HK-2 (cell line): ENCODE measurements around the gene ENOSF1.
"Not testable (repeated sequence)": the region's sequence is repeated elsewhere in the genome, so short reads cannot be mapped to it uniquely, and the experiment has no call there.

ENCODE experiments used
- DNase-seq: peaks from one replicate; pipeline ENCODE4 v3.0.0-alpha.2; 2018; ENCODE audit not compliant: unreplicated experiment

The ENOSF1 gene, protein sequence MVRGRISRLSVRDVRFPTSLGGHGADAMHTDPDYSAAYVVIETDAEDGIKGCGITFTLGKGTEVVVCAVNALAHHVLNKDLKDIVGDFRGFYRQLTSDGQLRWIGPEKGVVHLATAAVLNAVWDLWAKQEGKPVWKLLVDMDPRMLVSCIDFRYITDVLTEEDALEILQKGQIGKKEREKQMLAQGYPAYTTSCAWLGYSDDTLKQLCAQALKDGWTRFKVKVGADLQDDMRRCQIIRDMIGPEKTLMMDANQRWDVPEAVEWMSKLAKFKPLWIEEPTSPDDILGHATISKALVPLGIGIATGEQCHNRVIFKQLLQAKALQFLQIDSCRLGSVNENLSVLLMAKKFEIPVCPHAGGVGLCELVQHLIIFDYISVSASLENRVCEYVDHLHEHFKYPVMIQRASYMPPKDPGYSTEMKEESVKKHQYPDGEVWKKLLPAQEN

DNA sequence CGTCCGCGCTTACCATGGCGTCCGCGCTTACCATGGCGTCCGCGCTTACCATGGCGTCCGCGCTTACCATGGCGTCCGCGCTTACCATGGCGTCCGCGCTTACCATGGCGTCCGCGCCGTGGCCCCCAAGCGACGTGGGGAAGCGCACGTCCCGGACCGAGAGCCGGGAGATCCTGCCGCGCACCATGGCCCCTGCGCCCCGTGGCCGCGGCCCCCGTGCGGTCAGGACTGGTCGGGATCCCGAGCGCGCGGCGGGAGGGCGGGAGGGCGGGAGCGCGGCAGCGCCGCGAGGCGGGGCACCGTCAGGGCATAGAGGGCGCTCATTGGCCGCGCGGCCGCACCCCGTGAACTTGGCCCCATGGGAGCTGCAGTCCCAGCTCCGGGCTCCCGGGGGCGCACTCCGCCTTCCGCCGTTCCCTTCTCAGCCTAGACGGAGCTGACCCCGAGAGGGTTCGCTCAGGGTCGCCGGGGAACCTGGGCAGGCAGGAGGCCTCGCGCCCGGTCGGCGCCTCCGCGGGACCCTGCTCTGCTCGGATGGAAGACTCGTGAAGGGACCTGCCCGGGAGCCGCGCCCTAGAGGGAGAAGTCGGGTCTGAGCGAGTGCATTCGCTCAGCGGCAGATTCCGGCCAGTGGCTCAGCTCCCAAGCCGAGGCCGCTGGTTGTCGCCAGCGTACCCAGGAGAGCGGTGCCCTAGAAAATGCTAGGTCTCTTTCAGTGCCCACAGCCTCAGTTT lies at the start of gene ENOSF1:
ENOSF1 (minus strand) TSS at position 230 of the 734 bp plus-strand sequence; CDS start at position 187, 43 bp downstream.
- DNase-seq, result peak; percentile 57

DNA sequence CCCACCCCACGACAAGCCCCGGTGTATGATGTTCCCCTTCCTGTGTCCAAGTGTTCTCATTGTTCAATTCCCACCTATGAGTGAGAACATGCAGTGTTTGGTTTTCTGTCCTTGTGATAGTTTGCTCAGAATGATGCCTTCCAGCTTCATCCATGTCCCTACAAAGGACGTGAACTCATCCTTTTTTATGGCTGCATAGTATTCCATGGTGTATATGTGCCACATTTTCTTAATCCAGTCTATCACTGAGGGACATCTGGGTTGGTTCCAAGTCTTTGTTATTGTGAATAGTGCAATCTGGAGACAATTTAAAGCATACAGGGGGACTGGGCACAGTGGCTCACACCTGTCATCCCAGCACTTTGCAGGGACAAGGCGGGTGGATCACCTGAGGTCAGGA lies 47.4 kb upstream of the ENOSF1 start:
- not testable (repeated sequence) for DNase-seq

DNA sequence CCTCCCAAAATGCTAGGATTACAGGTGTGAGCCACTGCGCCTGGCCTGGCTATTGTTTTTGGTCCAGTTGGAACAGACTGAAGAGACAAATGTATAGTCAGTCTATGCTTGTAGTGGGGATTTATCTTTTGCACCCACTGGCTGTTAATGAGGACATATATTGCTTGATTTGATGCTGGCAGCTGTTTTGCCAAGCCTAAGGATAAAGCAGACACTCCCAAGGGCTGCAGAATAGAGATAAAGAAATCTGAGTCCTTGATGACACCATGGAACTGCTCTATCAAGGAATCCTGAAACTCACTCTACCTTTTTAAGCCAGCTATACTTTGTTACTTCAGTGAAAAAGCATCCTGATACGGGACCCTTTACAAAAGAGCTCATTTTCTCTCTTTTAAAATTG lies 43.1 kb upstream of the ENOSF1 start:
- DNase-seq, result no peak

DNA sequence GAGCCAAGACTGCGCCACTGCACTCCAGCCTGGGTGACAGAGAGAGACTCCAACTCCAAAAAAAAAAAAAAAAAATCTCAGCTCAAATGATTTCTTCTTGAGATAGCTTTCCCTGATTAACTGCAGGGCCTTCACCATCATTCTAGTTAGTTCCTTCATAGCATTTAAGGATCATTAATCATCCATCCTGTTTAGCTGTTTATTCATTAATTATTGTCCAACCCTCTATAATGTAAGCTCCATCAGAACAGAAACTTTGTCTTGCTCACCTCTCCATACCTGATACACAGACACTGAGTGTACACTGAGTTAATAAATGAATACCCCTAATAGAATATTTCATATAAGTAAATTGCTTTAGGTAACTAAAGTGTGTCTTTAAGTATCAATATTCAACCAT lies 42.2 kb upstream of the ENOSF1 start:
- DNase-seq, result no peak

DNA sequence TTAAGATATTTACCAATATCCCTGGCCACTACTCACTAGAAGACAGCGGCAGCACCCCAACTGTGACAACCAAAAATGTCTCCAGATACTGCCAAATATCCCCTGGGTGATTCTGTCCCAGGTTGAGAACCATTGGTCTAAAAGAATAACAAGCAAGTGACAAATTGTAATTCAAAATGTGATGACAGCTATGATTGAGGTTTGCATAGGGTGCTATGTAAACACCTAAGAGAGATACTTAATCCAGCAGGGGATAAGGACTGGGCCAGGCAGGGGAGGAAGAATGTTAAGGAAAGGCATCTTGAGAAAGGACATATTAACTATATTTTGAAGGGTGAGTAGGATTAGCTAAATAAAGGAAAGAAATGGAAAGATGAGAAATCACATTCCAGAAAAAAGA lies 38.0 kb upstream of the ENOSF1 start:
- no peak for DNase-seq

DNA sequence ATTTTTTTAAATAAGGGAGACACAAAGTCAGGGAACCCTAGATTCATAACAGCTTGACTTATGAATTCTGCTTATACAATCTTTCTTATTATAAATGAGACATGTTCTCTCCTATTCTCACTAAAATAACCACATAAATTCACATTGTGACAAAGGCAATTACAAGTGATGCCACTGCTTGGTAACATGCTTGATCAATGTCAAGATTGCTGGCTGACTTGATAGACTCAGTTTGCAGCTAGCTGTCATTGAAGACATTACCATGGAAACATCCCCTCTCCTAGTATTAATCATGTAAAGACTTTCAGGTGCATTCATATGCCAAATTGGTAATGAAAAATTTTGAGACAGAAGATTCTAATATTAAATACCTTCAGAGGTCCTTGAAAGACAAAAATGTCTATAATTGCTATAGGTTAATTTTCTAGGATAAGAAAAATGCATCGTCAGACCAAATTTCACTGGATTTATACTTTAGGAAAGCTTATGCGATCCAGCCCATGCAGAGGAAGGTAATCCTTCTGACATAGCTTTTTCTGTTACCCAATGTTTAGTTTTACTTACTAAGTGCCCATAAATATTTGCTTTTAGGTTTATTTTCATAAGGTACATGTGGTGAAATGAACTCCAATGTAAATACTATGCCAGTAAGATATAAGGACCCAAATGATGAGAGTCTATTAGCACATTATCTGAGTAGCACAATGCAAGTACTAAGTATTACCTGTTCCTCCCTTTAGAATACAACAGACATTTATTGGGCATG lies 32.6 kb upstream of the ENOSF1 start:
- DNase-seq, result no peak

DNA sequence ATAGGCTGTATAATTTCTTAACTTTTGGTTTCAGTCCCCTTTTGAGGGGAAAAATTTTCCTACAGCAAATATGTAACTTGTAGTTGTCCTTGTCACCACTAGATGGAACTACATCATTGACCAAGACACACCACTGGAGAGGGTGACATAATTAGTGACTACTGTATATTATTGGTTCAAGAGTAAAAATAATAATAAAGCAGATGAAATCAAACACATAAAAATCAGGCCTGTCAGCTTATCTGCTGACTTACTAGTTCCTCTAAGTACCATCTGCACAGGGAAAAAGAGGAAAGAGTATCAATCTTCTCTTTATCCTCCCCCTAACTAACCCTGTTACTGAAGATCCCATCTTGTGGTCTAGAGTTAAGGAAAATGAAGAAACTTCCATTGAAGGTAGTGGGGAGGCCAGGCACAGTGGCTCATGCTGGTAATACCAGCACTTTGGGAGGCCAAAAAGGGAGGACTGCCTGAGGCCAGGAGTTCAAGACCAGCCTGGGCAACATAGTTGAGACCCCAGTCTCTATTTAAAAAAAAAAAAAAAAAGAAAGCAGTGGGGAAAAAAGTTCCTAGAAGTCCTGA lies 29.6 kb upstream of the ENOSF1 start:
- DNase-seq, result no peak

DNA sequence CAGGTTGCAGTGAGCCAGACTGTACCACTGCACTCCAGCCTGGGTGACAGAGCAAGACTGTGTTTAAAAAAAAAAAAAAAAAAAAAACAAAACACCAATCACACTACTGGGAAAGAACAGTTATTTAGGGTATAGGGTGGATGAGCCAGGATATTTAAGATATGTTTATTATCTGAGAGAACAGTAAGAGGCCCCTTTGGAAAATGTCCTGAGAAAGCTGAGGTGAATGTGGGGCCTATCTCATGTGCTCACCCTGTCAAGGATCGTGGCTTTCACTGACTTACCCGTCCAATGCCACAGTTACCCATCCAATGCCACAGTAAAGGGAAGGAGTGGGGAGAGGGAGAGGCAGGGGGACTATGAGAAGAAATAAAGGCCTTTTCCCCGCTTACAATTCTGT lies 19.9 kb upstream of the ENOSF1 start:
- DNase-seq, result no peak

DNA sequence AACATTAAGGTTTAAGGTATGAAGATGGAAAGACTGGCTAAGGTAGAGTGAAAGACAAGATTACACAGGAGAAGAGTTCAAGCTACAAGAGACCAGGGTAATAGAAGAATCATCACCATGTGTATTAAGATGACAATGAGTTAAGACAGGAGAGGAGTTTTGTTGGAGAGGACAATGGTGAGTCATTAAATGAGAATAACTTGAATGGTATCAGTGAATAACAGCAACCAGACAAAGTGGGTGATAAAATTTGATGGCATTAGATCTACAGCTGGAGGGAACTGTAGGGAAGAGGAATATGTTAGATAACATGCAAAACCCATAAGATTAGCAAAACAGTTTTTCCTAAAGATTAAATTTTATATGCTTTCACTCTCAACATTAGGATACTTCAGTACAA lies 18.8 kb upstream of the ENOSF1 start:
- no peak for DNase-seq

DNA sequence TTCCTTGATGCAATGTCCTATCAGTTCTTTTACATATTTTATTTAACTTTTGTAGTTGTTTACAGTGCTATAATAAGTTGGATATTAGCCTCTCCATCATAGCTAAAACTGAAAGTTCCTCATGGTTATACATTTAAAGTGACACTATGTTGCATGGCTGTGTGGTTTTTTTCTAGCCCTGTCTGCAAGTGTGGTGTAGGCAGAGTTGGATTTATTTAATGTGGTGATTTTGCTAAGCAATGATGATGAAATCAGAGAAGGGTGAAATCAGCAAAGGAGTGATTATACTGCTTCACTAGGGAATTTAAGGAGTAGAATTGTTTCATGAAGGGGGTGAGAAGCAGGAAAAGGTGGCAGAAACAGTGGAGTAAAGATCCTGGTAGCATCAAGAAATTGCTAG lies 18.3 kb upstream of the ENOSF1 start:
- DNase-seq, result no peak

DNA sequence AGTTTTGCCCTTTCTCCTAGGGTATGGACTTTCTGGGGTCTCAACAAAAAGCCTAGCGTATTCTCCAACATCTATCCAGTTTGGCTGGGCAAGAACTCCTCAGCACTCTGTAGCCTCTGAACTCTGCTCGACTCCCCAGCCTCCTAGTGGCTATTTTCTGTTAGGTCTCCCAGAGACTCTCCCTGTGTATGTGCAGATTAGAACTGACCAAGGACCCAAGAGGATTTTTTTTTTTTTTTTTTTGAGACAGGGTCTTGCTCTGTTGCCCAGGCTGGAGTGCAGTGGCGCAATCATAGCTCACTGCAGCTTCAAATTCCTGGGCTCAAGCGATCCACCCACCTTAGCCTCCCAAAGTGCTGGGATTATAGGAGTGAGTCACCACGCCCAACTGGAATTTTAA lies 17.7 kb upstream of the ENOSF1 start:
- DNase-seq, result not testable (repeated sequence)

DNA sequence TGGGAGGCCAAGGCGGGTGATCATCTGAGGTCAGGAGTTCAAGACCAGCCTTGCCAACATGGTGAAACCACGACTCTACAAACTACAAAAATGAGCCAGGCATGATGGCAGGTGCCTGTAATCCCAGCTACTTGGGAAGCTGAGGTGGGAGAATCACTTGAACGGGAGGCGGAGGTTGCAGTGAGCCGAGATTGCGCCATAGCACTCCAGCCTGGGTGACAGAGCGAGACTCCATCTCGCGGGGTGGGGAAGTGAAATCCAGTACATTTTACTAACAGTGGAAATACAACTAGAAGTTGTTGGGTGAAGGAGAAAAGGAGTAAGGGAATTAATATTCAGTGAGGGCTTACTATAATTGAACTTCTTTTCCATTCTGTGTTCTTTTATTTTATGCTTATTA lies 13.2 kb upstream of the ENOSF1 start:
- DNase-seq, result no peak

DNA sequence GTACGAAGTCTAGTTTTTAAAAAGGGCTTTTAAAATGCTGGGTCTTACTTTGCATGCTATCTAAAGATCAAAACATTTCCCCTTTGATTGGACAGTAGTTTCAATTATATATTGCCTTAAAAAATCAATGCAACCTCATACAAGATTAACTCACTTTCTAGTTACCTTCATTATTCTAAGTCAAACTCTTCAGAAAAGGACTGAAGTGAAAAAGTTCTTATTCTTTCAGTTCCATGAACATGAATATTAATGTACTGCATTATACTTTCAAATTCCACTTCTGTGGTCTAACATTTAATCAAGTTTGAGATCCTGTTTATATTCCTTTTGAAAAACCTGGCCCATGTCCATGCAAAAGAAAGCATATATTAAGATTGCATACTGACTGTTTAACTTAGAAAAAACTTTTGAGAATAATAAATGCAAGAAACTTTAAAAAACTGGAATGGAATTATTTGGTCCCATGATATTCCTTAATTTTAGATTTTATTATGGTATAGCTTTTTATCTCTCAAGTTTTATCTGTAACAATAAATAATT lies 11.2 kb upstream of the ENOSF1 start:
- DNase-seq, result no peak

DNA sequence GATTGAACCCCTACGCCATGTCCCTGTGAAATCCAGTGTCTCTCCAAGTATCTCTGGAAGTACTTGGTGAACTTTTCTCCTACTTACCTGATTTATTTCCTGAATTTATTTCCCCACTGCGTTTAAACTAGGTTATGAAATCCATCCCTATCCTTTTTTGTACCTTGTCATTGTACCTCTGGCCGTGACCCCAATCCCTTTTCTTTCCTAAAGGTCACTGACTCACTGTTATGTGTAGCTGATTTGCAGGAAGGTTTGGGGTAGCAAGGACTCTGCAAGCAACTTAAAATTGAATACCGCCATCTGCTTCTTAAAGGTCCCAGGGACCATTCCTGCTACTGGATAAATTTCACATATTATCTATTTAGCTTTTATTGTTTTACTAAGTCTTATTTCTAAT lies 4.6 kb upstream of the ENOSF1 start:
- no peak for DNase-seq

DNA sequence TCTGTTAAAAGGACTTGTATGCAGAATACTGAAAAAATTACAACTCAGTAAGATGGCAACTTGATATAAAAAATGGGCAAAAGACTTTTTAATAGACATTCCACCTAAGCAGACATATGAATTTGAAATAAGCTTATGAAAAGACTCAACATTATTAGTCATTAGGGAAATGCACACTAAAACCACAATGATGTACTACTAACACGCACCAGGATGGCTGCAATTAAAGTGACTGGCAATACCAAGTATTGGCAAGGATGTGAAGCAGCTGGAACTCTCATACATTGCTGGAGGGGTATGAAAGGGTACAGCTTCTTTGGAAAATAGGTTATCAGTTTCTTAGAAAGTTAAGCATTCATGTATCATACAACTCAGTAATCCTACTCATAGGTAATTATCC lies 3.2 kb upstream of the ENOSF1 start:
- no peak for DNase-seq

DNA sequence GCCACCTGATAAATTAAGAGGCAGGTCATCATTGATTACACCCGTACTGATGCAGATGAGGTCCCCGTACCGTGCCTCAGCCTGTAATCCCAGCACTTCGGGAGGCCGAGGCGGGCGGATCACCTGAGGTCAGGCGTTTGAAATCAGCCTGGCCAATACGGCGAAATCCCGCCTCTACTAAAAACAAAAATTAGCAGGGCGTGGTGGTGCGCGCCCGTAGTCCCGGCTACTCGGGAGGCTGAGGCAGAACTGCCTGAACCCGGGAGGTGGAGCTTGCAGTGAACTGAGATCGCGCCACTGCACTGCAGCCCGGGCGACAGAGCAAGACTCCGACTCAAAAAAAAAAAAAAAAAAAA lies 683 bp upstream of the ENOSF1 start:
- DNase-seq, result no peak

DNA sequence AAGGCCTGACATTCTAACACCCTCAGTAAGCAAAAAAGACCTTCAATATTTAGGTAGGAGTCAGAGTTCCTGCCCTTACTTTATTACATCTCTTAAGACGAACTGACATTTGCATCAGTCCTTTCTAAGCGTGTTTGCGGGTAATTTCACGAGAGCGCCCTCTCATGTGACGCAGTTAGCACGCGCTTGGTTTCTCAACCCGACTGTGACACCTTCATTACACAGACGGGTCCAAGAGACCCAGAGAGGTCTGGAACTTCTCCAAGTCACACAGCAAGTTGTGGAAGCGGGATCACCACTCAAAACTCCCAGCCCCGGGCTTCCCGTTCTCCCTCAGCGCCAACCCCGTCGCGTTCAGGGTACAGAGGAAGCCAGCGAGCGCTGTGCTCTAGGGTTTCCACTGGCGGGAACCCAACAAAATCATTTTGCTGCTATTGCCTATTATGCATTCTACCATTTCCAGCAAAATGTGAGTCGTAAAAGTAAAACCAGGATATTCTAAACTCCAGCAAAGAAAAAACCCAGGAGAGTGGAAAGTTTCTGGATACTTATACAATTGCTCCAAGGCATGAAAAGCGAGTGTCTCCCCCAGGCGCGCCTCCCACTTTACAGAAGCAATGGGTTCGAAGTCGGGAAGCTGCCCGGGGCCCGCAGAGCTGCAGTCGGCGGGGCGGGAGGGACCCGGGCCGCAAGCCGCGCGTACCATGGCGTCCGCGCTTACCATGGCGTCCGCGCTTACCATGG lies 601 bp downstream of the ENOSF1 start:
- peak; percentile 51 for DNase-seq

DNA sequence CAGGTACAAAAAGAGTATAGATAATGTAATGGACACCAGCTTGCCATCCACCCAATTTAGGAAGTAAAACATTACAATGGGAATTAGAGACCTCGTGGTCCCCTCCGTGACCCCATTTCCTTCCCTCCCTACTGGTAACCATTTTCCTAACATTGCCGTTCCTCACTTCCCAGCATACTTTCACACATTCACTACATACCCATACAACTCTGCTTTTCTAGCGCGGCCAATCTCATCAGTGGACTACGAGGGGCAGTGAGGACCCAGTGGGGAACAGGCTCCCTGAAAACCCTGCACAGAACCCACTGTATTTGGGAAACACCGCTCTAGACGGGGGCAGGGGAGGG lies 1.1 kb downstream of the ENOSF1 start:
- DNase-seq, result no peak

DNA sequence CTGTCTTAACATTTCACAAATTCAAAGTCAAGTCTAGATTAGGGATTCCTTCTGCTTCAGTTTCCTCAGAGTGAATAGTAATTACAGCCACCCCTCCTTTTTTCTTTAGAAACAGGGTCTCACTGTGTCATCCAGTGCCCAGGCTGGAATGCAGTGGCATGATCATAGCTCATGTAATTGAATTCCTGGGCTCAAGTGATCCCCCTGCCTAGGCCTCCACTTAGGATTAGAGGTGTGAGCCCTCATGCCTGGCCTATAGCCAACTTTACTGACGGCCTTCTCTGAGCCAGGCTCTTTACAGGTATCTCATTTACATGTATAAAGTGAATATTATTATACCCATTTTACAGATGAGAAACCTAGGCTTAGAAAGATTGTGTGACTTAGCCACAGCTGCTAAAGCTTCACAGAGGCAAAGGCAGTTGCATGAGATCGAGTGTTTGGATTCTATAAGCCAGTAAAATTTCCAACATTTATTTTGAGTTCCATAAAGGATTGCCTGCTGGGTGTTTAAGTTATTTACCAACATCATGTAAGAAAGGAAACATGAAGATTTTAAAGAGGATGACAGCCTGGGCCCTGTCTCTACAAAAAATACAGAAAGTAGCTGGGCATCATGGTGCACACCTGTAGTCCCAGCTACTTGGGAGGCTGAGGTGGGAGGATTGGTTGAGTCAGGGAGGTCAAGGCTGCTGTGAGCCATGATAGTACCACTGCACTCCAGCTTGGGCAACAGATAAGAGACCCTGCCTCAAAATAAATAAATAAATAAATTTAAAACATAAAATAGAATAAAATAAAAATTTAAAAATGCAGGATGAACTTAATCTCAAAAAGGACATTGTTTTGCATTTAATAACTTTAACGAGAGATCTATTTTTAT lies 1.8 kb downstream of the ENOSF1 start:
- DNase-seq, result peak; percentile 22

DNA sequence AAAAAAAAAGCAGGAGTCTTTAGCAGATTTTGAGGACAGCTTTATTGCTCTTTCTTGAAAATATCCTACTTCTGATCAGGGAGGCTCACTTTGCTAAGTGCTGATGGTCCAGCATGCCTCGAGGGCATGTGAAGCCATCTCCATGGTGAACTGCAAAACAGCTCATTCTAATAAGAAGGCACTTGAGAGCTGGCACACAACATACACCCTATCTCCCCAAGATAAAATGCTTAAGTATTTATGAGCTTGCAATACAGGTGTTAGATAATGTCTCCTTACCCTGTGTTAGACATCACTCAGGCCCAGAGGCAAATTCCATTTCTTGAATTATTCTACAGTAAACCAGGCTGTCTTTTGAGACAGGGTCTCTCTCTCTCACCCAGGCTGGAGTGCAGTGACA lies 2.7 kb downstream of the ENOSF1 start:
- no peak for DNase-seq
